Upper lobe of left lung (tissue), 6 donors: ENCODE measurements around the gene PNRC2. TPM values are rescaled to one million over a fixed set of nuclear protein-coding genes. Genes with fewer than 3 reads are reported as not detected.

Experiments used
- ATAC-seq, 2 donors: fragments of 200-7000 bp; cut with Tn5 transposase; one replicate each; pipeline ENCODE4 v1.9.1; 2022; ENCODE audit warnings: mild to moderate bottlenecking in 2 of 2, moderate library complexity in 2 of 2; ENCODE audit not compliant: low FRiP score in 2 of 2
- DNase-seq, 2 donors: peaks; one replicate each; pipeline ENCODE4 v3.0.0-alpha.2; 2019 to 2020
- H3K27ac ChIP-seq, 4 donors: fragments of 200-600 bp; sonication (generic); one replicate each; pipeline ENCODE4 v1.5.1; 2016 to 2019
- H3K27me3 ChIP-seq, 4 donors: fragments of 200-600 bp; sonication (generic); one replicate each; pipeline ENCODE4 v1.5.1; 2017 to 2019
- H3K36me3 ChIP-seq, 4 donors: fragments of 200-600 bp; sonication (generic); one replicate each; pipeline ENCODE4 v1.5.1; 2016 to 2019
- H3K4me1 ChIP-seq, 4 donors: fragments of 200-600 bp; sonication (generic); one replicate each; pipeline ENCODE4 v1.5.1; 2018 to 2019
- H3K4me3 ChIP-seq, 4 donors: fragments of 200-600 bp; sonication (generic); one replicate each; pipeline ENCODE4 v1.5.1; 2017 to 2019; ENCODE audit warnings: mild to moderate bottlenecking in 2 of 4, moderate library complexity in 1 of 4
- H3K9me3 ChIP-seq, 4 donors: fragments of 200-600 bp; sonication (generic); one replicate each; pipeline ENCODE4 v1.5.1; 2018 to 2019
- CTCF ChIP-seq, 6 experiments: fragments of 450-650 bp in 4 of 6; fragments of 200-600 bp in 2 of 6; sonication (generic) in 2 of 6; IDR thresholded peaks; one replicate each; pipeline ENCODE4 v1.5.1; 2016 to 2019; ENCODE audit warnings: antibody characterized with exemption in 6 of 6
- EP300 ChIP-seq, 4 donors: sonication (generic); formaldehyde crosslinking; IDR thresholded peaks; one replicate each; pipeline ENCODE4 v1.5.1; 2017; ENCODE audit warnings: antibody characterized with exemption in 4 of 4, control low read depth in 2 of 4
- POLR2A ChIP-seq, 4 donors: fragments of 450-650 bp; IDR thresholded peaks; one replicate each; pipeline ENCODE4 v1.5.1; 2016 to 2017; ENCODE audit warnings: antibody characterized with exemption in 4 of 4, mild to moderate bottlenecking in 2 of 4
- POLR2AphosphoS5 ChIP-seq, 2 donors: sonication (generic); formaldehyde crosslinking; IDR thresholded peaks; one replicate each; pipeline ENCODE4 v1.5.1; 2017; ENCODE audit warnings: antibody characterized with exemption in 2 of 2
- WGBS, 2 donors: methylation state at CpG; one replicate each; pipeline ENCODE4 v1.1.5; 2017 to 2018; 5-methylcytosine and 5-hydroxymethylcytosine counted together
- total RNA-seq, 6 donors: library from RNA; depleted of rRNA in 4 of 6; stranded (reverse); fragments of >200 nt in 4 of 6; gene quantifications; one replicate each; pipeline versions ENCODE4 v1.1.0 to v1.2.1, GENCODE V29; 2016 to 2021
- donor health status: DM: no; HTN: no; CAD: no; lungs with moderate emphysema.
- donor health status: DM: no; HTN: yes; CAD: no; lungs with severe emphysema.

Gene PNRC2
- total RNA-seq, 6 donors from 2014 or later: 101 to 892 (median 139) TPM

GRCh38 chr1:23914921-23915320, 44.7 kb upstream of the PNRC2 start:
- TF ChIP-seq CTCF (IDR thresholded peaks at IDR 0.05): no peak
- no peak for TF ChIP-seq POLR2A (IDR thresholded peaks at IDR 0.05)
- no peak for TF ChIP-seq EP300 (IDR thresholded peaks at IDR 0.05)
- no peak for TF ChIP-seq POLR2AphosphoS5 (IDR thresholded peaks at IDR 0.05)
- no peak for ATAC-seq
- WGBS, 2 donors: 89 to 93% methylated on average over 4 of the region's 4 CpGs

GRCh38 chr1:23915466-23915865, 44.2 kb upstream of the PNRC2 start:
- WGBS, 2 donors: 91 to 98% methylated on average over 5 of the region's 5 CpGs
- peaks cover 7 to 20% (median 15%) of the 10 kb centered on the region in 4 donors for H3K4me1 ChIP-seq

More at GRCh38 chr1:23914921-23915320, 44.7 kb upstream of the PNRC2 start:
- no peak overlapping the region for H3K4me3 ChIP-seq
- H3K36me3 ChIP-seq: no peaks in the 10 kb centered on the region
- peaks cover 3 to 15% (median 11%) of the 10 kb centered on the region in 4 donors for H3K4me1 ChIP-seq
- no peak for DNase-seq
- no peaks in the 10 kb centered on the region for H3K27me3 ChIP-seq
- no peak overlapping the region for H3K27ac ChIP-seq
- H3K9me3 ChIP-seq: no peaks in the 10 kb centered on the region

GRCh38 chr1:23916209-23917131, 43.2 kb upstream of the PNRC2 start:
- H3K4me3 ChIP-seq: no peak overlapping the region
- DNase-seq: peak in 1 of 2 donors; percentile 86
- peak overlapping the region in 1 of 4 donors; percentile 23 for H3K27ac ChIP-seq
- peaks cover 10 to 24% (median 16%) of the 10 kb centered on the region in 4 donors for H3K4me1 ChIP-seq
- H3K36me3 ChIP-seq: no peaks in the 10 kb centered on the region
- WGBS, 2 donors: 43 to 53% methylated on average over 10 to 12 of the region's 12 CpGs
- ATAC-seq: peak; percentile 92 to 93
- no peak for TF ChIP-seq EP300 (IDR thresholded peaks at IDR 0.05)
- TF ChIP-seq POLR2A (IDR thresholded peaks at IDR 0.05): no peak
- no peak for TF ChIP-seq POLR2AphosphoS5 (IDR thresholded peaks at IDR 0.05)
- TF ChIP-seq CTCF (IDR thresholded peaks at IDR 0.05): peak; percentile 39 to 78 (median 56)
- H3K27me3 ChIP-seq: no peaks in the 10 kb centered on the region
- no peaks in the 10 kb centered on the region for H3K9me3 ChIP-seq

More at GRCh38 chr1:23915466-23915865, 44.2 kb upstream of the PNRC2 start:
- no peak for DNase-seq
- Histone ChIP-seq H3K36me3 (no peaks in the 10 kb centered on the region), H3K27me3 (no peaks in the 10 kb centered on the region), H3K4me3 (no peak overlapping the region), H3K9me3 (no peaks in the 10 kb centered on the region), H3K27ac (no peak overlapping the region)
- no peak for ATAC-seq
- TF ChIP-seq CTCF (IDR thresholded peaks at IDR 0.05): no peak
- no peak for TF ChIP-seq POLR2AphosphoS5 (IDR thresholded peaks at IDR 0.05)

DNA sequence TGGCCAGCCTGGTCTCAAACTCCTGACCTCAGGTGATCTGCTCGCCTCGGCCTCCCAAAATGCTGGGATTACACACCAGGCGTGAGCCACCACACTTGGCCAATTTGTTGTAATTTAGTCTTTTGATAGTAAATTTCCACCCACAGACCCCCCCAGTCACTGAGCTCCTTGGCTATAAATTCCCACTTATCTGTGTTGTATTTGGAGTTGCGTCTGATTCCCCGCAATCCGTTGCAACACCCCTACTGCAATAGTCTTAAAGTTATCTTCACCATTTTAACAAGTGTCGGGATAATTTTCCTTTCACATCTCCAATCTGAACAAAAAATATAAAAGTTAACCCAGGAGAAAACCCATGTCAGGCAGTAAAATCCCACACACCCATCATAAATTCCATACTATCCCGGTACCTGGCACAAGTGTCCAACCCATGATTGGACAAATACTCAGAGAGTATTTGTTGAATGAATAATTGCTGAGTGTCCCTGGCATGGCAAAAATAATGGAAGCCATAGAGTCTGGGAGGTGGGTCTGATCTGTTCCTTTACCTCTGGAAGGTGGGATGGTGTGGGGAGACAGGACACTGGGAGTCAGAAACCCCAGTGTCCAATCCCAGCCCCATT, 37.2 kb upstream of the PNRC2 start:
- no peaks in the 10 kb centered on the region for H3K27me3 ChIP-seq
- no peaks in the 10 kb centered on the region for H3K9me3 ChIP-seq
- H3K4me1 ChIP-seq: peaks cover 7 to 15% (median 12%) of the 10 kb centered on the region in 4 donors
- no peaks in the 10 kb centered on the region for H3K36me3 ChIP-seq
- ATAC-seq (no peak), DNase-seq (no peak)
- 94% methylated on average over 8 of the region's 8 CpGs for WGBS, 2 donors
- H3K4me3 ChIP-seq: no peak overlapping the region
- H3K27ac ChIP-seq: no peak overlapping the region
- no peak for TF ChIP-seq POLR2A (IDR thresholded peaks at IDR 0.05)
- no peak for TF ChIP-seq EP300 (IDR thresholded peaks at IDR 0.05)
- no peak for TF ChIP-seq POLR2AphosphoS5 (IDR thresholded peaks at IDR 0.05)
- no peak for TF ChIP-seq CTCF (IDR thresholded peaks at IDR 0.05)
